HL-60 (cell line): Measurements from ENCODE around the gene LYPD5.

ENCODE experiments used
- DNase-seq, 2 experiments: peaks; one replicate each; pipeline ENCODE4 v3.0.0-alpha.2; 2010 to 2020; ENCODE audit warnings: low read depth in 1 of 2, low spot score in 1 of 2
- H3K27ac ChIP-seq: fragments of 250-450 bp; sonication (Bioruptor Pico); replicated peaks from 2 replicates; pipeline ENCODE4 v1.5.1; 2020; ENCODE audit warnings: mild to moderate bottlenecking, moderate library complexity
- H3K27me3 ChIP-seq: fragments of 250-450 bp; sonication (Bioruptor Pico); 2 replicates; pipeline ENCODE4 v1.5.1; 2021; ENCODE audit warnings: mild to moderate bottlenecking, moderate library complexity; ENCODE audit not compliant: insufficient read depth, poor library complexity, severe bottlenecking
- H3K4me3 ChIP-seq: replicated peaks from 2 replicates; pipeline ENCODE4 v1.5.1; 2011; ENCODE audit warnings: mild to moderate bottlenecking, control low read depth, low read length; ENCODE audit not compliant: insufficient read depth
- CTCF ChIP-seq: IDR thresholded peaks from one replicate; pipeline ENCODE4 v1.5.1; 2011; ENCODE audit warnings: low read length, control low read depth, inconsistent platforms; ENCODE audit not compliant: insufficient read depth
- GABPA ChIP-seq: IDR thresholded peaks from 2 replicates; pipeline ENCODE4 v1.6.1; 2012; ENCODE audit warnings: low read depth
- POLR2AphosphoS5 ChIP-seq: IDR thresholded peaks from 2 replicates; pipeline ENCODE4 v1.6.1; 2012; ENCODE audit warnings: low read depth
- REST ChIP-seq: IDR thresholded peaks from 2 replicates; pipeline ENCODE4 v1.6.1; 2012; ENCODE audit warnings: low read depth; ENCODE audit not compliant: insufficient replicate concordance
- SPI1 ChIP-seq: IDR thresholded peaks from 2 replicates; pipeline ENCODE4 v1.6.1; 2012; ENCODE audit warnings: low read depth, mild to moderate bottlenecking, borderline replicate concordance

The LYPD5 gene

GRCh38 chr19:43748685-43749084 is 53.6 kb downstream of the LYPD5 start:
- no peak overlapping the region for H3K27ac ChIP-seq
- no peaks in the 10 kb centered on the region for H3K27me3 ChIP-seq
- no peak for TF ChIP-seq REST
- TF ChIP-seq SPI1 = no peak
- TF ChIP-seq POLR2AphosphoS5 = no peak
- TF ChIP-seq GABPA = no peak
- TF ChIP-seq CTCF = no peak
- no peak overlapping the region for H3K4me3 ChIP-seq
- DNase-seq = no peak

DNA sequence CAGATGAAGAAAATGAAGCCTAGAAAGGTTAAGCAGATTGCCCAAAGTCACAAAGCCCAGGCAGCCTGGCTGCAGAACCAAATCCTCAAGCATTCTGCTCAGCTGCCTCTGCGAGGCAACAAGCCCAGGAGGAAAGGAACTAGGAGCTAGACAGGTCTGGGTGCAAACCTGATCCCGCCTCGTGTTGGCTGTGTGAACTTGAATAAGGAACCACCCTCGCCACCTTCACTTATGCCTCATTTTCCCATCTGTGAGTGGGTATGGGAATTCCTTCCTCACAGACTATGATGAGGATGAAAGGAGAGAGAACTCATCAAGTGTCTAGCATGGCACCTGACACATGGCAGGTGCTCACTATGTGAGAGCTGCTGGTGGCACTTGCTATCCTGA is 54.0 kb downstream of the LYPD5 start:
- TF ChIP-seq REST = no peak
- TF ChIP-seq POLR2AphosphoS5 = no peak
- TF ChIP-seq GABPA = no peak
- no peak for TF ChIP-seq CTCF
- TF ChIP-seq SPI1 = no peak
- Histone ChIP-seq H3K27ac (no peak overlapping the region), H3K27me3 (no peaks in the 10 kb centered on the region), H3K4me3 (no peak overlapping the region)
- no peak for DNase-seq

DNA sequence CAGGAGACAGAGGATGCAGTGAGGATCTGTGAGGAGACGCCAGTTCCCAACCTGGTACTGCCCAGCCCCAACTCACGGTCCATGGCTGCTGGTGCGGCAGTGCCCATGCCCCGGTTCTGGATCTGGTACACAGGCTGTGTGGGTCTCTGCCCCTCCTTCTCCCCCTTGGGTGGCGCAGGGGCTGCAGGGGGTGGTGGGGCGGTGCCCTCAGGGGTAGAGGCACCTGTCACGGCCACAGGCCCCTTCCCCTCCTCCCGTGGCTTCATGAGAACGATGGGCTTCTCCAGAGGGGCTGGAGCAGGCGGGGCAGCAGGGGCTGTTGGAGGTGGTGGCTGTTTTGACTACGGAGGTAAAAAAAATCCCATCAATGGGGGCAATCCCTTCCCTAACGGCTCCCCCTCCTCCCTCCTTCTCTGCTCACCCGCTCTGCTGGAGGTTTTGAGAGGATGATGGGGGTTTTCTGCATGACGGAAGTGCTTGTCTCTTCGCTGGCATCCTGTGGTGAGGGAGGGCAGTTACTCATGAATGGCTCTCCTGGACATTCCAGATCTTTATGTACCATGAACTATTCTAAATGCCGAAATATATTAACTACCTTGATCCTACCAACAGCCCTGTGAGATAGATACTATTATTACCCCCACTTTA is 54.6 kb downstream of the LYPD5 start:
- no peak for DNase-seq
- Histone ChIP-seq H3K27me3 (no peaks in the 10 kb centered on the region), H3K4me3 (no peak overlapping the region), H3K27ac (no peak overlapping the region)
- no peak for TF ChIP-seq CTCF
- TF ChIP-seq REST = no peak
- no peak for TF ChIP-seq POLR2AphosphoS5
